ENCODE measurements around the gene SPATA31C1.

DNA sequence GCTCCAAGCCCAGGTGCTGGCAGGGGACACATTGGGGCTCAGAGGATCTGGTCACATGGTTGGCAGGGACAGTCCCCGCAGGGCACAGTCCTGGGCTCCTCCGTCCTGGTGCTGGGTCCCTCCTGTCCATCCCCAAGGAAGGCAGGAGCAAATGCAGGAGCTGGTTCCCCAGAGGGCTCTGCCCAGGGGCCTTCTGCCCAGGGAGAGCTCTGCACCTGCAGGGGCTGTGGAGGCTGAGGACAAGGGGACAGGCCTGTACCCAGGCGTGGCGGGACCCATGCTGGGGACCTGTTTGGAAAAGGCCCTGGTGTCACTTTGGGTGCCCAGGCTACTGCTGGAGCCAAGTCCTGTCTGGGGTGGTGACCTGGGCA lies 27.9 kb upstream of the SPATA31C1 start:
- no peak for TF ChIP-seq POLR2A (IDR thresholded peaks at IDR 0.05; ENCODE audit: low read depth, low read length)
- TF ChIP-seq TAF1 (IDR thresholded peaks at IDR 0.05; ENCODE audit: borderline replicate concordance, low read depth, low read length): no peak
